Sigmoid colon (tissue), 4 donors: ENCODE data around the gene TGFB3.

ENCODE experiments used
- CTCF ChIP-seq, 4 experiments: fragments of 450-650 bp in 3 of 4; fragments of 200-600 bp in 1 of 4; IDR thresholded peaks; one replicate each; pipeline ENCODE4 v1.5.1; 2016 to 2019; ENCODE audit warnings: antibody characterized with exemption in 4 of 4, mild to moderate bottlenecking in 3 of 4, moderate library complexity in 2 of 4
- POLR2A ChIP-seq, 2 donors: fragments of 450-650 bp; IDR thresholded peaks; one replicate each; pipeline ENCODE4 v1.6.1; 2016; ENCODE audit warnings: antibody characterized with exemption in 2 of 2, mild to moderate bottlenecking in 2 of 2, moderate library complexity in 2 of 2
- POLR2AphosphoS5 ChIP-seq, 4 donors: sonication (generic); formaldehyde crosslinking; IDR thresholded peaks; one replicate each; pipeline ENCODE4 v1.6.1; 2017; ENCODE audit warnings: antibody characterized with exemption in 4 of 4

- no peak for TF ChIP-seq POLR2A (IDR thresholded peaks at IDR 0.05)
- TF ChIP-seq CTCF (IDR thresholded peaks at IDR 0.05) = no peak
- TF ChIP-seq POLR2AphosphoS5 (IDR thresholded peaks at IDR 0.05) = no peak
Observed at GRCh38 chr14:75926431-75927115, 55.2 kb downstream of the TGFB3 start.
